Measurements from ENCODE around the gene POLR3F.
"Not testable (repeated sequence)": the region's sequence is repeated elsewhere in the genome, so short reads cannot be mapped to it uniquely, and the experiment has no call there.

Gene POLR3F, protein sequence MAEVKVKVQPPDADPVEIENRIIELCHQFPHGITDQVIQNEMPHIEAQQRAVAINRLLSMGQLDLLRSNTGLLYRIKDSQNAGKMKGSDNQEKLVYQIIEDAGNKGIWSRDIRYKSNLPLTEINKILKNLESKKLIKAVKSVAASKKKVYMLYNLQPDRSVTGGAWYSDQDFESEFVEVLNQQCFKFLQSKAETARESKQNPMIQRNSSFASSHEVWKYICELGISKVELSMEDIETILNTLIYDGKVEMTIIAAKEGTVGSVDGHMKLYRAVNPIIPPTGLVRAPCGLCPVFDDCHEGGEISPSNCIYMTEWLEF

GRCh38 chr20:18466894-18467730 is at the start of gene POLR3F, which contains the start of gene DZANK1:
Gene POLR3F, plus strand, starts transcription at chr20:18467390. Its CDS starts 117 bp downstream, at chr20:18467507.
Gene DZANK1, minus strand, starts transcription at chr20:18467030. Its CDS starts 1,672 bp downstream, at chr20:18465358.
- DNase-seq (ENCODE audit: low read depth): peak; percentile 89

DNA sequence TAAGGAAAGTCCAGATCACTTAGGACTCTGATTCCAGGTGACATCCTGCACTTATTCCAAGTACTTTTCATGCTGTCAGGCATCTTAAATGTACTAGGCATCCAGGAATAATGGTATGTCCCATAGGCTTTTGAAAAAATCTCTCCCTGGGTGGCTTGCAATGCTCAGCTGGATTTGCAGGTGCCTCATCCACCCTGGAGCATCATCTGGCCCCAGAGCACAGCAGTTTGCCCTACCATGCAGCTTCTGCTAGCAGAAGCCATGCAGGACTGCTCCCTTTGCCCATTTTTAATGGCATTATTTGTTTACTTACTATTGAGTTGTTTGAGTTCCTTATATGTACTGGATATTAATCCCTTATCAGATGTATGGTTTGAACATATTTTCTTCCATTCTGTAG is 45.6 kb upstream of the POLR3F start:
- no peak for DNase-seq (ENCODE audit: low read depth)

DNA sequence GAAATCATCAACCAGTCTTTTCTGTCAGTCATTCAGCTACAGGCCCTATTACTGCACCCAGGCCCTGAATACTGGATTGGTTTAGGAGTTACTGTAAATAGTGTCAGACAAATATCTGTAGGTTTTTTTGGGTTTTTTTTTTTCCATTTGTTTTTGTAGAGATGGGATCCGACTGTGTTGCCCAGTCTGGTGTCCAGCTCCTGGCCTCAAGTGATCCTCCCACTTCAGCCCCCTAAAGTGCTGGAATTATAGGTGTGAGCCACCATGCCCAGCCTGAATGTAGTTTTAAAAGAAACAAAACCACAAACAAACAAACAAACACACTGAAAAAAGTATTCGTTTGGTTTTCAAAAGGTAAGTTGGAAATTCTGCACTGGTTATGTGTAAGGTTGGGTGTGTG is 40.0 kb upstream of the POLR3F start:
- no peak for DNase-seq (ENCODE audit: low read depth)

GRCh38 chr20:18428490-18429173 is 38.6 kb upstream of the POLR3F start:
- no peak for DNase-seq (ENCODE audit: low read depth)

- DNase-seq (ENCODE audit: low read depth): no peak
Observed at GRCh38 chr20:18430172-18430826, 36.9 kb upstream of the POLR3F start.

DNA sequence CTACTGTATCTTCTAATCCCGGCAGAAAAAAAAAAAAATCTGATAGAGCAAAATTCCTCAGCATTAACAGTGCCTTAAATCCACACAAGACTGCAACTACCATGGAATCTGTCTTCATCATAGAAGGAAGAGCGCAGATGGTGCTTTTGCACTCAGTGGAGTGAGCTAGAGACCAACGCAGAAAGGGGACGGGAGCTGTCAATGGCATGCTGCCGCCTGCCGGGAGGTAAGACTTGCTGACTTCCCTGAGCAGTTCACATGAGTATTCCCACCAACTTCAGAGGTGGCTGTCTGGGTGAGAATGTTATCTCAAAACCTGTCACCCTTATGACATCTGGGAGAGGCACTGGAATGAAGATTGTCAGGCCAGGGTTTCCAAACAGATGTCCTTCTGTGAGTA is 36.0 kb upstream of the POLR3F start:
- no peak for DNase-seq (ENCODE audit: low read depth)

DNA sequence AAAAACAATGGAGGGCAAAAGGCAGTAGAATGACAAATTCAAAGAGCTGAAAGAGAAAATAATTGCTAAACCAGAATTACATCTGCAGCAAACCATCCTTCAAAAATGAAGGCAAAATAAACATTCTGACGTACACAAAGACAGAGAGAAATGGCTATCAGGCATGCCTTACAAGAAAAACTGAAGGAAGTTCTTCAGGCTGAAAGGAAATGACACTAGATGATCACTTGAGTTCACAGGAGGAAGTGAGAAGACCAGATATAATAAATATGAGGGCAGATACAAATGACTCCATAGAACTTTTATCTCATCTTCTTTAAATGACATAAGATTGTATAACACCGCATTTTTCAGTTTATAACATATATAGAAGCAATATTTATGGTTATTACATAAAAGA is 30.3 kb upstream of the POLR3F start:
- DNase-seq (ENCODE audit: low read depth): no peak

DNA sequence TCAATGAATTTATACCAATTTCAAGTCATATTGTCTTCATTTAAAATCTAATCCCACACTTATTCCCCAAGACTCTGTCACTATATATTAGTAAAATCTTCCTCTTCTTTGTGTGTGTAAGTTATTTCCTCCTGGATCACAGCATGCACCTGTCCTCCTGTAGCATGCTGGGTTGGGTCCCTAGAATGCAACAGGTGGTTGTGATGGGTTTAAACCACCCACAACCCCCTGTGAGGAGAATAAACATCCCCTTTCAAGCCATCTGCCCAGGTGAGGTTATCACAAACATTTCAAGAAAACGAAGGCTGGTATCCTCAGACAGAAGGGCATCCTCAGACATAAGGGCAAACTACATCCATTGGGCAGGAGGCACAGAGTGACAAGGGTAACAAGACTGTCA is 26.8 kb upstream of the POLR3F start:
- no peak for DNase-seq (ENCODE audit: low read depth)

GRCh38 chr20:18443886-18444285 is 23.3 kb upstream of the POLR3F start:
- no peak for DNase-seq (ENCODE audit: low read depth)

DNA sequence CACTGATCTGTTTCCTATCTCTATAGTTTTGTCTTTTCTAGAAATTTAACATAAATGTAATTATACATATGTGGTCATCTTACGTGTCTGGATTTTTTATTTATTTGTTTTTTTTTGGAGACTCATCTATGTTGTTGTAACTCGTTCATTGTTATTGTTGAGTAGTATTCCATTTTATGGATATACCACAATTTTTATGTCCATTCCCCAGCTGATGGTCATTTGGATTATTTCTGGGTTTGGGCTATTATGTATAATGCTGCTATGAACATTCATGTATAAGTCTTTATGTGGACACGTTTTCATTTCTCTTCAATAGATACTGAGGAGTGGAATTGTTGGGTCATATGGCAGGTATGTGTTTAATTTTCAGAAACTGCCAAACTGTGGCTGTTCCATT is 10.6 kb upstream of the POLR3F start:
- no peak for DNase-seq (ENCODE audit: low read depth)

DNA sequence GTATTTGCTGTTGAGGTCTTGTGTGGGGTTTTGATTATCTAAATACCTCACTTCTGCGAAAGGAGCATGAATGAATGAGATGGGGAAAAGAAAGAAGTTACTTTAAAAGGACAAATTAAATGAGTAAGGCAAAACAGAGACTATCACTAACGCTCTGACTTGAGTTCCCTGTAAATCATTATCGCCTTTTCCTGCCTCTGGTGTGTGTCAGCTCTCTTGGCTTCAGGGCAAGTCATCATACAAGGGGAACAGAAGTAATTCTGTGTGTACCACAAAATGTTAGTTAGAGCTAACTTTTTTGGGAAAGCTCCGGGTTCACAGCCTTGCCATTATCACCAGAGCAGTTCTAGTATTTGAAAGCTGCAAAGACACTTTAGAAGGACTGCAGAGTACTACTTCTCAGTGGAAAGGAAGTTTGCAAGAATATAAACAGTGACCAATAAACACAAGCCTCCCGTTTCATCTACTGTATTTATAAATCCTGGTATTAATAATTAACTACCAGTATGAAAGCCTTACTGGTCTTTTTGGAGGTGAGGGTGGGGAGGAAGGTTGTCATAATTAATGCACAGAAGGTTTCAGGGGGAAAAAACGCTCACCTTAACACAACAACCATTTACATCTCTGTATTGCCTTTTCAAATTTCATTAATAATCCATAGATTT is 1.5 kb upstream of the POLR3F start:
- no peak for DNase-seq (ENCODE audit: low read depth)

DNA sequence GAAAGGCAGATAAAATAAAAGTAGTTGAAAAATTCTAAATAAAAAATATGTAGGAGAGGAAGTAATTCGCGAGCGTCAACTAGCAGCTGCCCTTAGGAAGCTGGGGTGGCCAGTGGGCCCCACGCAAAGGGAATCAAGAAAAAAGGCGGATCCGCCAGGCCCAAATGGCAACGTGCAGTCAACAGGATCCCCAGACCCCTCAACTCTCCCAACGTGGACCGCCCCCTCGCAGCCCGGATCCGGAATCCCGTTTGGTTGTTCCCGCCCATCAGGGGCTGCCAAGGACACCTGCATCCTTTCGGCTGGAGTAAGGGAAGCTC is 656 bp upstream of the POLR3F start:
- DNase-seq (ENCODE audit: low read depth): no peak

DNA sequence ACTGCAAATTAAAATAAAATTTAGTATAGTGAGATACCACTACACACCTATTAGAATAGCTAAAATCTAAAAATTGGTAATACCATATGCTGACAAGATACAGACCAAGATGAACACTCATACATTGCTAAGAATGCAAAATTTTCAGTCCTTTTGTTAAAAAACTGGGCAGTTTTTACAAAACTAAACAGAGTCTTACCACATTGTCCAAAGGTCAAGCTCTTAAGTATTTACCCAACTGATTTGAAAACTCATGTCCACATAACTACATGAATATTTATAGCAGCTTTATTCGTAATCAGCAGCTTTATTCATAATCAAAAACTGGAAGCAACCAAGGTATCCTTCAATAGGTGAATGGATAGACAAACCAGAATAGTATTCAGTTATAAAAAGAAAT is 10.0 kb downstream of the POLR3F start:
- DNase-seq (ENCODE audit: low read depth): no peak

- DNase-seq (ENCODE audit: low read depth): no peak
Observed at GRCh38 chr20:18477821-18478220, 10.6 kb downstream of the POLR3F start.

- DNase-seq (ENCODE audit: low read depth): no peak
Observed at GRCh38 chr20:18481596-18481995, 14.4 kb downstream of the POLR3F start.

DNA sequence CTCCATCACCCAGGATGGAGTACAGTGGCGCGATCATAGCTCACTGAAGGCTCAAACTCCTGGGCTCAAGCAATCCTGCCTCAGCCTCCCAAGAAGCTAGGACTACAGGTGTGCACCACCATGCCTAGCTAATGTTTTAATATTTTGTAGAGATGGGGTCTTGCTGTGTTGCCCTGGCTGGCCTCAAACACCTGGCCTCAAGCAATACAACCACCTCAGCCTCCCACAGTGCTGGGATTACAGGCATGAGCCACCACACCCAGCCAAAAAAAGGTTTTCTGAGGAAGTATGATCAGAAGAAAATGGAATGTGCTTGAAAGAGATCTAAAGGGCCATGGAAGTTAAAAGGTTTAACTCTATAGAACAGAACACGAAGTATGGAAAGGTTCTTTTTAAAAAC is 21.1 kb downstream of the POLR3F start:
- no peak for DNase-seq (ENCODE audit: low read depth)

DNA sequence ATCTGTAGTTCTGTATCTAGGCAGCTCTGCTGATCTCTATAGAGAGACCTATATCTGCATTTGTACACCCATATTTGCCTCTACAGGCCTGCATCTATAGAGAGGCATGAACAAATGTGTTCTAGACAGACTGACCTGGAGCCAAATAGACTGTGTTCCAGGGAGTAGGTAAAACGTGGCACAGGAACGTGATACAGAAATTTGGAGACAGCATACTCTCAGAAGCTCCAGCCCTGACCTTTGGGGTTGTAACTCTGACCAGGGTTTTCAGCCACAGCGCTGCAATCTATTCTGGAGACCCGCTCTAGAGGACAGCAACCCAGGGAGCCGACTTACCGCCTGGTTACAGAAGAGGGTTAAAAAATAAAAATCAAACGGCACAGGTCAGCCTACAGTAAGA is 28.9 kb downstream of the POLR3F start:
- DNase-seq (ENCODE audit: low read depth): no peak

DNA sequence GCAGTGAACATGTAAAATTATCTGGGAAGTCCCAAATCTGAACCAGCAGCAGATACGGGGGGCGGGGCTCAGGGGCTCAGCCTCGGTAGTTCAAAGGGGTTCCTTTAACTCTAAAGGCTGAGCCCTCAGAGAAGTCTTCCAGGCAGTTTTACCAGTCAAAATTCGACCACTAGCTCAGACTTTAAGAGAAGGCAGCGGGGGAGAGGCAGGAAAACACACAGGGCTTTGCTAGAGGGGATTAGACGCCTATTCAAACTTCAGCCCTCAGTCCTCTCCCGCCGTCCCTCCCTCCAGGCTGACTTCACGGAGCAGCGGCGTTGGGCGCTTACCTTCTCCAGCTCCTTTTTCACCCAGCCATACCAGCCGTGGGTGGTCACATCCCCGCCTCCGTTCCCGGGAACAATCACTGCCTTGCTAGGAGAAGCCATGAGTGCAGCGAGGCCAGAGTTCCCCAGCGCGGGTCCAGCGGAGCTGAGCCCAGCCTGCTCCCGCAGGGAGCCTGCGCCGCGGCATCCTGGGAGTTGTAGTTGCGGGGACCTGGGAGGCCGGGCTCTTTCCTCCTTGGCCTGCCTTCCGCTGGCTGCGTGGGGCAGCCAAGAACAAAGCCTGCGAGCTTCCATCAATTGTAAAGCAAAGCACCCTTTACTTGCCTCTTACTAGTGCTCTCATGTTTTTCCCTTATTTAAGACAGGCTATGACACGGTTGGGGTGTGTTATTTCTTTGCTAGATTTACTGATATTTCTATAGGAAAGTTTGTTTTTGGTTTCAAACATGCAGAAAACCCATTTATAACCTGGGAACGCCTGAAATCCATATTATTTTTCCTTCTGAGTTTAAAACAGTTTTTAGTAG is 29.8 kb downstream of the POLR3F start, which contains the start of gene RBBP9:
TSS of gene RBBP9 (minus strand) at position 486 of the 853 bp plus-strand sequence. CDS start at position 428, 58 bp downstream.
- DNase-seq (ENCODE audit: low read depth): peak; percentile 68

- no peak for DNase-seq (ENCODE audit: low read depth)
Observed at GRCh38 chr20:18497603-18498002, 30.4 kb downstream of the POLR3F start.

- not testable (repeated sequence) for DNase-seq (ENCODE audit: low read depth)
Observed at GRCh38 chr20:18501672-18502071, 34.5 kb downstream of the POLR3F start.

Data from stimulated activated CD8-positive, alpha-beta memory T cell treated with anti-CD3 and anti-CD28 coated beads, Interleukin-4, amount 100 ng/mL, for 24 hours (primary cell).